Stimulated activated CD8-positive, alpha-beta memory T cell treated with anti-CD3 and anti-CD28 coated beads, Interleukin-2, amount 100 ng/mL, for 48 hours (primary cell): ENCODE data around the gene C10orf53.
"Not testable (repeated sequence)": the region's sequence is repeated elsewhere in the genome, so short reads cannot be mapped to it uniquely, and the experiment has no call there.

Experiments
- DNase-seq, 2 donors: peaks; one replicate each; pipeline ENCODE4 v3.0.0-alpha.2; 2020; ENCODE audit warnings: low read depth in 2 of 2

The C10orf53 gene

DNA sequence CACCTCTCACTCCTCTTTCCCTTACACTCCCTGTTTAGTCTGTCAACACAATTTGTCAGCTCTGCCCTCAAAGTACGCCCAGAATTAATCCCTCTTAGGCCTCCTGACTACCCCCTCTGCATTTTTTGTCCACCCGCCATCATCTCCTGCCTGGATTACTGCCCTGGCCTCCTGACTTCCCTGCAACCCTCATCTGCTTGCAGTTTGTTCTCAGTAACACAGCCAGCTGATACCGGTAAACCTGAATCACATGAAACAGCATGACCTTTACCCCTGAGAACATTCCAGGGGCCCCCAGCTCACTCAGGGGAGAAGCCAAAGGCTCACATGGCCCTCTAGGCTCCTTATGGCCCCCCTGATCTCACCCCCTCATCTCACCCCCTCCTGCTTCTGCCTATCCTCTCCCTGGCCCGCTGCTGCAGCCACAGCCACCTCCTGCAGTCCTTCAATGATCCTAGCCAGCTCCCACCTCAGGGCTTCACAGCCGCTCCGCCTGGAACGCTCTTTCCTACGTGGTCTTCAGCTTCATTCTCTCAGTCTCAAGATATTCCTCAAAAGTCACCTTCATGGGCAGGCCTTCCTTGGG lies 8.9 kb downstream of the C10orf53 start:
- DNase-seq: no peak

DNA sequence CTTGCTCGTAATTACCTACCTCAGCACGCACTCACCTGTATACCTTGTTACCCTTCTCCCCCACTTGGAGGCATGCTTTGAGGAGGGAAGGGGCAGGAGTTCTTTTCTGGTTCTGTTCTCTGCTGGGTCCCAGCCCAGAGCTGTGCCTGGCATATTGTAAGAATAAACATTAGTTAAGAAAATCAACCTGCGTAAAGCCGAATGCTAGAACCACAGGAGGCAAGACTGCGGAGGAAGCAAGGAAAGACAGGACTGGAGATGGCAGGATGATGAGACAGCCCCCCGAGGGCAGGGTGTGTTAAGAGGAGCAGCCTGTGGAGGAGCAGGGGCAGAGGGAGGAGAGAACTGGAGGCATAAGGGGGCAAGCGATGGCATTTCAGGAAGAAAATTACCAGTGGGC lies 9.5 kb downstream of the C10orf53 start:
- no peak for DNase-seq

GRCh38 chr10:49689882-49690510 lies 10.5 kb downstream of the C10orf53 start:
- DNase-seq: no peak

DNA sequence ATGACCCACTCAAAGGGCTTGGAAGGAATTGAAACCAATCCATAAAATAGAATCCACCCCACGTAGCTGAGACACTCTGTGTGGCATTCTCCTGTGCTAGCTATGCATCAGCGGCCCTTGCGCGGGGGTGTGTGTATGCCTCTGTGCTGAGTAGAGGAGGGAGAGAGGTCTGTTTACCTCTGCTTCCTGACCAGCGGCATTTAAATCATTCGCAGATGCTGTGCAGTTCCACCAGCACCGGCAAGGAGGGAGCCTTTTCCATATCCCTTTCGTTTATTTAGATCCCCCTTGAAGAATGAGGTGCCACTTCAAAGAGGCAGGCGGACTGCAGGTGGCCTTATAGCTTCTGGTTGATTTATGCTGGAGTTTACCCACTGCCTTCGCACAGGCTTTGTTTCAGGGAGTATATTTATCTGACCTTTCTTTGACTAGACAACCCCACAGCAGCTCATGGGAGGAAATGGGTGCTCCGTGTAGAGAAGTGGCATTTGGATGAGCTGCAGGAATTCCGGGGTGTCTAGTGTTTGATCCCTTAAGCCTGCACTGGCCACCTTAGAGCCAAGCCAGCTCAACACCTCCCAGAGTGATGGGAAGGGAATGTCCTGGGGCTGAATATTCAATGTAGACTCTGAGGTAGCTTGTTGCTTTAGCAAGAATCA lies 11.4 kb downstream of the C10orf53 start:
- no peak for DNase-seq

DNA sequence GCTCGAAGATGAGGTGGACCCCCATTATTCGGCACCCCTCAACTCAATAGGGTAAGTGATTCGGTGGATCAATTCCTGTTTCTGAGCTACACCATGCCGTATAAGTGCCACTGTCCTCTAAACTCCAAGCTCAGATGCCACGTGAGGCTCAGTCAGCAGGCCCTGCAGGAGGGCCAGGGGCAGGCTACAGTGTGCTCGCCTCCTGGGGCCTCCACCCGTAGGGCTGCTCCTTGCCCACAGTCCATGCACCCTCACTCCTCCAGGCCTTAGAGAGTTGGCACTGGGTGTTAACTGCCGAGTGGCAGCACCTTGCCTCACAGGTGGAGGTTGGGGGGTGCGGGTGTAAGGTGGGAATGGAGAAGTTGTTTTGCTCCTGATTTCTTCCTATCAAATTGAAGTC lies 12.1 kb downstream of the C10orf53 start:
- DNase-seq: no peak

GRCh38 chr10:49694466-49694865 lies 15.0 kb downstream of the C10orf53 start:
- DNase-seq: no peak

GRCh38 chr10:49696311-49696710 lies 16.9 kb downstream of the C10orf53 start:
- DNase-seq: no peak

DNA sequence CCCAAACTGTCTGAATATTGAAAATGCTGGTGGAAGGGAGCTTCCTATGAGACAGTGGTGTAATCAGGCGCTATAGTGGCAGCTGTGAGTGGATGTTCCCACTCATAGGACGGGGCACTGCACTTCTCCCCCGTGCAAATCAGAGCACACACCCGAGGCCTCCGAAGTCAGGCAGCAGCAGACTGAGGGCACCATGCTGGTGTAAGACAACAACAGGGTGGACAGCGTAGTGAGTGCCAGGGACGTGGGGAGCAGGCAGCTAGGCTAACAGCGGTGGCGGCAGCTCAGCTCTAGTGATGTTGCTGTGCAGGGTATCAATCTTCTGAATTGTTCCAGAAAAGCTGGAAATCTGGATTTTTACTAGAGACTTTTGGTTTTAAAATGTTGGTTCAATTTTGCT lies 19.2 kb downstream of the C10orf53 start:
- DNase-seq: no peak

- no peak for DNase-seq
Measured at GRCh38 chr10:49700211-49700610, 20.8 kb downstream of the C10orf53 start.

DNA sequence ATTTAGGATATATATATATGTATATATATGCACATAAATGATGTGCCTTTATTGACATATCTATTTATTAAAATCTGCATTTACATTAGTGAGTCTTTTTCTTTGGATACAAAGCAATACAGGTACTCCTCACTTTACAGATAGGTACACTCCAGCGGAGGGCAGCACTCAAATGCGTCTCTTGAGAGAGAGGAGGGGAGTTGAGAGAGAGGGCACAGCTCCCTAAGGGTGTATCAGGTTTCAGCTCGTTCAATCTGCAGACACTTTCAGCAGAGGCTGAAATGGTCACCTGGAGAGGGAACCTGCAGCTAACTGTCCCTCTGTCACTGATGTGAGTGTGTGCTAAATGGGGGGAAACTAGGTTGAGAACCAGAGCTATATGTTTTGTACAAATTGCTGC lies 21.5 kb downstream of the C10orf53 start:
- DNase-seq: no peak

DNA sequence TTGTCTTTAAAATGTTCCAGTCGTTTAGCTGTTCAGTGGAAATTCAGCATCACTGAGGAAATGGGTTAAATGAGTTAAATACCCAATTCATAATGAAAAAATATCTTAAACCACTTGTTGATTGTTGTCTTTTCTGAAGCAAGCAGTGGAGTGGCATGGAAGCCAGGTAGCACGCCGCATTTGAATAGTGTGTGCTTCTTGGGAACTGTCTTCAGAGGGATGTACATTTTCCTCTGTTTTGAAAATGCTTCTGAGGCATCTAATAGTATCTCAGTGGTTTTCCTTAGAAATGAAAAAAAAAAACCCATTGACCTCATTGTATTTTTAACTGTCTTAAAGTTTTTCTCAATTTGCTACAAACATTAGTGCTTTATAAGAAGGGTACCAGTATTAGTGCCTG lies 28.1 kb downstream of the C10orf53 start:
- no peak for DNase-seq

DNA sequence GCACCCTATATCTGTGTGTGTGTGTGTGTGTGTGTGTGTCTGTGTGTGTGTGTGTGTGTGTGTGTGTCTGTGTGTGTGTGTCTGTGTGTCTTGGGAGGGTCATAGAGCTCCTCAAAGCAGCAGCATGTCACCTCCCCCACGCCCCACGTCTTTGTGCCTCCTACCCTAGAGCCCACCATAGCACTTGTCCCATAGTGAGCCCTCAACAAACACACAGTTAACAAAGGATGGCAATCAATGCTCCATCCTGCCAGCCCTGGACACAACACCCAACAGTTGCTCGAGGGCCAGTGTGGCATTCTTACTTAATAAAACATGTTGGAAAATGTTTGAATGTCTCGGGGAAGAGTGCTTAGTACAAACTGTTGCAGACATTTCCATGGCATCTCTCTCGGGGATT lies 30.5 kb downstream of the C10orf53 start:
- no peak for DNase-seq

DNA sequence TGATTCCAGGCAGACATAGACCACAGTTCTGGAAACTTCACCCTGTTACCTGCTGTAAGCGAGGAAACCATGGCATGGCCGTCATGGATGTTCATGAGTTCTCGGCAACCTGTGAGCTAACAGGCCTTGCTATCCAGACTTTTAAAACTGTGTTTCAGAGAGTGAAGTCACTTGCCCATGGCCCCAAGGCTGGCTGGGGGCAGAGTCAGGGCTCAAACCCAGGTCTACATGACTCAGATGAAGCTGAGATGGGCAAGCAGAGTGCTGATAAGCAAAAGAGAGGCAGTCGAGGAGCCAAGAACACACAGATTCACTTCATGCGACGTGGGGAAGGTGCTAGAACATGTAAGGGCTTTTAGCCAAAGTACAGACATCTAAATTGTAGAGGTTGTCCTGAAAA lies 31.5 kb downstream of the C10orf53 start:
- DNase-seq: no peak

- no peak for DNase-seq
Measured at GRCh38 chr10:49711481-49711880, 32.0 kb downstream of the C10orf53 start.

DNA sequence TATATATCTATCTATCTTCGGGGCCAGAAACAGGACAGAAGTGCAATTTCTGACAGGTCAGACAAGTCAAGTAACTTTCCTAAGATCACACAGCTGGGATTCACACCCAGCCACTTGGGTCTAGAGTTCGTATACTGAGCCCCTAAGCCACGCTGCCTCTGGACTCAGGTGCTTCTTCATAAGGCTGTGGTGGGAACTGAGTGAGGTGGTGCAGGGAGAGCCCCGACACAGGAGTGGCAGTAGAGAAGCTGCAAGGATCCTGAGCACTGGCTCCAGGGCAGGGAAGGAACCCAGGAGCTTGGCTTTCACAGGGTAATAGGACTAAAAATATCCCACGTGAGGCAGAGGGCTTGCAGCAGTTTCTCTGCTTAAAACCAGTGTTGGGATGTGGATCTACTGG lies 33.8 kb downstream of the C10orf53 start:
- no peak for DNase-seq

- not testable (repeated sequence) for DNase-seq
Measured at GRCh38 chr10:49715157-49715556, 35.7 kb downstream of the C10orf53 start.

- no peak for DNase-seq
Measured at GRCh38 chr10:49726593-49726992, 47.1 kb downstream of the C10orf53 start.

GRCh38 chr10:49733866-49734265 lies 54.4 kb downstream of the C10orf53 start:
- DNase-seq: no peak

- DNase-seq: no peak
Measured at GRCh38 chr10:49734676-49735075, 55.2 kb downstream of the C10orf53 start.

GRCh38 chr10:49735161-49735560 lies 55.7 kb downstream of the C10orf53 start:
- DNase-seq: no peak

DNA sequence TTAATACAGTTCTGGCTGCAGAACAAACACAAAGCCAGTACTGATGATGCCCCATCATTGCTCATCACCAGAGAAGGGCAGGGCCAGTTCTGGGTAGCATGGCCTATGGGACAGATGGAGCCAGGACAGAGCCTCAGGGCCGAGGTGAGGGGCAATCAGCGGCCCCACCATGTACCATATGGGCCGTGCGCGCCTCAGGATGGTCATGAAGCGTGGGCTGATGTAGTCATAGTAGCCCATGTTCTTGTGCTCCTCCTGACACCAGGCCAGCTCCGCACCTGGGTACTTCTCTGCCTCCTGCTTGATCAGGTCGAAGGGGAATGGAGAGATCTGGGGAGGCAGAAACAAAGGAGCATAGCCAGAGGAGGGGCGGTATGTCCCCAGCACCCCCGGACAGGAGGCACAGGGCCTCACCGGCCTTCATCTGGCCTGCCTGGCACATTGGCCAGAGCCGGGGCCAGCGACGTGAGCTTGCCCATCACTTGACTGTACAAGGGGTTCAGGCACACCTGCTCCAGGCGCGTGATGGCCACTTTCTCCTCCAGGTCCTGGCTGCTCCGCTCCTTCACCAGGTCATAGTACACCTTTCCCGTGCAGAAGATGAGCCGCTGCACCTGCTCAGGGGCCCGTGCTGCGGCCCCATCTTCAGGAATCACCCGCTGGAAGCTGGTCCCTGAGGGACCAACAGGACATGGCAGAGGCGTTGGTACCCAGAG lies 56.6 kb downstream of the C10orf53 start:
- no peak for DNase-seq

DNA sequence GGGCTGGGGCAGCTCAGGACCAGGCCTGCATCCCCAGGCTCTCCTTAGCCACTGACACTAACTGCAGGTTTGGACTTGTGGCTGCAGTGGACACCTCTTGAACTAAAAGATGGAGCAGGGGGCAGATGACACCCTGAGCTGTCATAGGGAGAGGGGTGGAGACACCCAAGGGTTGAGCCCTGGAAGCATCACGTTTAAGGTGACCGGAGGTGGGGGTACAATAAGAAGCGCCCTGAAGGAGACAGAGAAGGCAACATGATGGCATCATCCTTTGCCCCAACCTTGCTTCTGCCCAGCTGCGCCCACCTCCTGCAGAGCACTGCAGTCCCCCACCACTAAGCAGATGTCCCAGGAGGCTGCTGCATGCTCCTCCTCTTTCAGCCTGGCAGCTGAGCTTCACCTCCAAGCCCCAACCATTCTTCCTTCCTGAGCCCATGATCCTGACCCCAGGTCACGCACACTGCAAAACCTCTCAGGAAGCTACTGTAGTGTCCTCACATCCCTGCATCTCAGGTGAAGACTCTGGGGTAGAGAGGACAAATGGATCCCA lies 57.2 kb downstream of the C10orf53 start:
- DNase-seq: no peak
